K562 (cell line): ENCODE results near the gene CRACR2B. TPM values are rescaled to one million over a fixed set of nuclear protein-coding genes. Genes with fewer than 3 reads are reported as not detected.
A peak's percentile ranks its signal among the peaks of the same experiment; 100 is the strongest.

Source experiments
- ATAC-seq: fragments of 200-7000 bp; cut with Tn5 transposase; 3 replicates; pipeline ENCODE4 v1.9.1; 2020; ENCODE audit warnings: moderate library complexity
- BruUV-seq: library from RNA; stranded (reverse); fragments of 400-500 nt; replicated peaks from 2 replicates; lab custom pipeline; 2021; lab: Mats Ljungman, UMichigan
- CTCF ChIA-PET: fragments of 300-600 bp; formaldehyde crosslinking; extraction: SDS; loops from one replicate; lab custom pipeline; 2021; ENCODE audit warnings: low intra/inter-chr PET ratio; lab: Yijun Ruan, JAX
- POLR2A ChIA-PET: fragments of 300-600, 350-650 bp; sonication (Branson Sonifier 250); formaldehyde crosslinking; extraction: SDS; loops from one replicate; lab custom pipeline; 2021; ENCODE audit warnings: antibody characterized with exemption, inconsistent platforms; lab: Yijun Ruan, JAX
- DNase-seq, 4 experiments: peaks; one replicate each; pipeline versions ENCODE4 v3.0.0 to v3.0.0-alpha.2; 2011 to 2018; ENCODE audit warnings: low spot score in 3 of 4, mixed read lengths in 3 of 4; ENCODE audit errors: extremely low read depth in 1 of 4
- FAIRE-seq: peaks from 2 replicates; lab custom pipeline; 2011; peaks lifted over from hg19 to GRCh38; lab: Jason Lieb, UNC
- H2AFZ ChIP-seq: 2 replicates; pipeline ENCODE4 v1.6.0; 2011; ENCODE audit warnings: low read depth, low read length, control low read depth, inconsistent platforms
- H3K27ac ChIP-seq: fragments of 200-600 bp; 3 replicates; pipeline ENCODE4 v1.8.0; 2011; ENCODE audit warnings: low read depth, mild to moderate bottlenecking, control low read depth, inconsistent platforms, low read length, moderate library complexity, mixed read lengths; ENCODE audit errors: extremely low read depth
- H3K27me3 ChIP-seq, 2 experiments: fragments of 300-600 bp in 1 of 2; 2 replicates in 1 of 2; 3 replicates in 1 of 2; pipeline versions ENCODE4 v1.6.0 to v1.8.0; 2011; ENCODE audit warnings: inconsistent platforms in 2 of 2, low read length in 2 of 2, mild to moderate bottlenecking in 1 of 2, mixed read lengths in 1 of 2, moderate library complexity in 1 of 2; ENCODE audit not compliant: control insufficient read depth in 2 of 2, insufficient read depth in 2 of 2
- H3K36me3 ChIP-seq: fragments of 300-600 bp; 3 replicates; pipeline ENCODE4 v1.8.0; 2011; ENCODE audit warnings: mild to moderate bottlenecking, low read length, inconsistent platforms; ENCODE audit not compliant: control insufficient read depth, insufficient read depth
- H3K4me1 ChIP-seq, 2 experiments: fragments of 200-600 bp in 1 of 2; replicated peaks in 1 of 2; 2 replicates in 1 of 2; 3 replicates in 1 of 2; pipeline versions ENCODE4 v1.5.1 to v1.8.0; 2011; ENCODE audit warnings: inconsistent platforms in 2 of 2, low read length in 2 of 2, mild to moderate bottlenecking in 1 of 2, mixed read lengths in 1 of 2, moderate library complexity in 1 of 2; ENCODE audit not compliant: control insufficient read depth in 2 of 2, insufficient read depth in 2 of 2
- H3K4me2 ChIP-seq: 2 replicates; pipeline ENCODE4 v1.6.1; 2011; ENCODE audit warnings: low read length, control low read depth, inconsistent platforms, mixed read lengths; ENCODE audit not compliant: insufficient read depth
- H3K4me3 ChIP-seq: fragments of 200-600 bp; sonication (generic), shearing (Covaris generic); 2 replicates; pipeline ENCODE4 v1.5.1; 2016; ENCODE audit warnings: control low read depth, inconsistent platforms
- H3K79me2 ChIP-seq: fragments of 200-600 bp; 3 replicates; pipeline ENCODE4 v1.8.0; 2011; ENCODE audit warnings: low read length, inconsistent platforms; ENCODE audit not compliant: control insufficient read depth, insufficient read depth
- H3K9ac ChIP-seq, 2 experiments: 2 replicates each; pipeline versions ENCODE4 v1.6.0 to v1.6.1; 2011; ENCODE audit warnings: low read depth in 2 of 2, low read length in 2 of 2, control low read depth in 1 of 2, inconsistent platforms in 1 of 2, mild to moderate bottlenecking in 1 of 2, mixed read lengths in 1 of 2; ENCODE audit not compliant: insufficient read depth in 1 of 2
- H3K9me1 ChIP-seq: one replicate; pipeline ENCODE4 v1.6.0; 2011; ENCODE audit warnings: inconsistent platforms, mild to moderate bottlenecking, low read length, moderate library complexity; ENCODE audit not compliant: control insufficient read depth, insufficient read depth
- H3K9me3 ChIP-seq: replicated peaks from 2 replicates; pipeline ENCODE4 v1.5.1; 2011; ENCODE audit warnings: low read depth, low read length, inconsistent platforms; ENCODE audit not compliant: control insufficient read depth, insufficient read depth
- H4K20me1 ChIP-seq: replicated peaks from 2 replicates; pipeline ENCODE4 v1.6.1; 2011; ENCODE audit warnings: low read length, inconsistent platforms, mixed read lengths; ENCODE audit not compliant: control insufficient read depth, insufficient read depth
- DEAF1 ChIP-seq: fragments of 450-650 bp; formaldehyde crosslinking; IDR thresholded peaks from 2 replicates; pipeline ENCODE4 v1.4.0; 2020; ENCODE audit warnings: mild to moderate bottlenecking, moderate library complexity
- POLR2G ChIP-seq: fragments of 200-400 bp; formaldehyde crosslinking; IDR thresholded peaks from 2 replicates; pipeline ENCODE4 v1.6.1; 2017; ENCODE audit warnings: low read depth, mild to moderate bottlenecking, antibody characterized with exemption, low read length, moderate library complexity
- RBFOX2 ChIP-seq: fragments of 200-400 bp; formaldehyde crosslinking; IDR thresholded peaks from 2 replicates; pipeline ENCODE4 v1.6.1; 2017; ENCODE audit warnings: low read depth, mild to moderate bottlenecking, low read length, moderate library complexity
- SUPT5H ChIP-seq: fragments of 450-650 bp; IDR thresholded peaks from 2 replicates; pipeline ENCODE4 v1.6.1; 2016
- WGBS: fragments of 100-300 bp; shearing (Covaris generic); methylation state at CpG from one replicate; pipeline ENCODE4 v1.1.6; 2016; ENCODE audit warnings: low coverage, mixed read lengths; ENCODE audit not compliant: insufficient coverage; ENCODE audit errors: missing lambda C conversion rate; 5-methylcytosine and 5-hydroxymethylcytosine counted together
- in situ Hi-C: fragments of 300-500 bp; cut with MboI; formaldehyde crosslinking; loops from 4 replicates; pipeline ENCODE4 v1.15.0; 2018; ENCODE audit warnings: inconsistent platforms, mixed read lengths
- intact Hi-C: fragments of 100-400 bp; cut with micrococcal nuclease; formaldehyde crosslinking; loops from 2 replicates; pipeline ENCODE4 v1.14.2; 2022
- polyA plus RNA-seq, 8 experiments: library from polyadenylated mRNA; depleted of rRNA in 4 of 8; stranded (reverse) in 5 of 8; unstranded in 3 of 8; fragments of >200 nt; fragmentation: Nextera tagmentation in 2 of 8; fragmentation: Illumina TruSeq in 1 of 8; extraction: Ambion mirVana in 2 of 8; extraction: Trizol in 1 of 8; gene quantifications; 2 replicates each; pipeline versions ENCODE4 v1.2.1 to v1.2.3, GENCODE V29; 2011 to 2014; ENCODE audit warnings: inconsistent platforms in 1 of 8, missing spikeins in 1 of 8
- total RNA-seq, 7 experiments: library from RNA; depleted of rRNA in 6 of 7; stranded (reverse); fragments of >200 nt in 6 of 7; fragmentation: Illumina TruSeq in 2 of 7; extraction: Trizol in 2 of 7; gene quantifications; 2 replicates each; pipeline versions ENCODE4 v1.2.1 to v1.2.3, GENCODE V29; 2011 to 2021; ENCODE audit warnings: low replicate concordance in 1 of 7

The CRACR2B gene
- total and polyA plus RNA-seq, 9 of the 15 experiments (the other 6 are each of a cell fraction or from before 2014, with no cell fraction given), result 0.10 to 51.0 (median 6.0) TPM

GRCh38 chr11:790721-791564 is 36.8 kb upstream of the CRACR2B start:
- Histone ChIP-seq H3K4me3 (no peak overlapping the region), H3K79me2 (peaks cover 9% of the 10 kb centered on the region), H3K27ac (no peak overlapping the region), H3K27me3 (no peaks in the 10 kb centered on the region), H3K9ac (peak overlapping the region in 1 of 2 experiments; percentile 58; a peak in 2 of 4 replicates), H3K36me3 (peaks cover 31% of the 10 kb centered on the region; the same call in 1 of the 3 replicates), H3K9me1 (peaks cover 3% of the 10 kb centered on the region), H3K9me3 (no peaks in the 10 kb centered on the region), H4K20me1 (no peaks in the 10 kb centered on the region), H2AFZ (no peak overlapping the region), H3K4me2 (no peak overlapping the region), H3K4me1 (peaks cover 0 to 89% of the 10 kb centered on the region in 2 experiments; a peak in 3 of 5 replicates)
- in situ Hi-C loops (no loop called here), intact Hi-C loops (loop anchor here (10.0 kb wide), 1 partner anchor 226 kb away; the partner anchor contains the start of genes LMNTD2 and RASSF7)
- CTCF ChIA-PET, result no interaction called here
- ATAC-seq (peak; percentile 19; the same call in 2 of the 3 replicates), DNase-seq (no peak), FAIRE-seq (no peak)
- 0 out of 2 replicates have a peak, but pooled peaks have one; percentile 45 for TF ChIP-seq SUPT5H
- TF ChIP-seq POLR2G, result peak; percentile 69
- TF ChIP-seq DEAF1 (CRISPR knock-in tag), result no peak
- TF ChIP-seq RBFOX2, result peak; percentile 30
- WGBS, result 56% methylated on average over 12 of the region's 18 CpGs
- TSS peak; percentile 35 for BruUV-seq
- POLR2A ChIA-PET, result interaction anchor here (0.7 to 0.9 kb wide), 2 partner anchors 22 to 33 kb away, joined by 3 to 4 read pairs; no protein-coding TSS in a partner anchor
